ENCODE results near the gene FDCSP. TPM values are rescaled to one million over a fixed set of nuclear protein-coding genes. Genes with fewer than 3 reads are reported as not detected.

Gene FDCSP
- total and polyA plus RNA-seq, 2 of the 13 experiments (the other 11 are each of a cell fraction or from before 2014, with no cell fraction given): not detected

DNA sequence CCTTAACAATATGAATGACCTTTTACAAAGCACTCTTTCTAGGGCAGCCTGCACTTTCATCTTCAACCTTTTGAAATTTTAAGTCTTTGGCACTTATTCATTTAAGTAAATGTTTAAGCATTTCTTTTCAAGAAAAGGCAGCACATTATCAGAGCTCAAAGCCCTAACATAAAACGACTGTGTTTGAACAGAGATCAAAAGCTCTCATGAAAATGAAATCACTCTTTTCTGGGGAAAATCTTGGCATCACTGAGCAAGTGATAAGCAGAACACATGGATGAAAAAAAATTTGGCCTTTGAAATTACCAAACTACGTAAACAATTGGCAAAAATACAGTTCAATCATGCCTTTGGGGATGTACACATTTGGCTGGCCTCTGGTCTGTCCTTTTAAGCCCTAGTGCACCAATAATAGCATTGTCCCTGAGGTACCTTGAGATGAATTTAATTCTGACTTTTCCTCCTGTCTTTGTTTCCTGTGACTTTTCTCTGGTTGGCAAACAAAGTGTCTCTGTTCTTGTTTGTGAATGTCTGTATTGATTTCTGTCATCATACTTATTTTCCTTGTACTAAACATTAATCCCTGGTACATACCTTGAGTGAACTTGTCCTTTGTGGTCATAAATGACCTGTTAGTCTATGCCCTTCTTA is 43.3 kb upstream of the FDCSP start (continued):
- TF ChIP-seq, protein P1, sequence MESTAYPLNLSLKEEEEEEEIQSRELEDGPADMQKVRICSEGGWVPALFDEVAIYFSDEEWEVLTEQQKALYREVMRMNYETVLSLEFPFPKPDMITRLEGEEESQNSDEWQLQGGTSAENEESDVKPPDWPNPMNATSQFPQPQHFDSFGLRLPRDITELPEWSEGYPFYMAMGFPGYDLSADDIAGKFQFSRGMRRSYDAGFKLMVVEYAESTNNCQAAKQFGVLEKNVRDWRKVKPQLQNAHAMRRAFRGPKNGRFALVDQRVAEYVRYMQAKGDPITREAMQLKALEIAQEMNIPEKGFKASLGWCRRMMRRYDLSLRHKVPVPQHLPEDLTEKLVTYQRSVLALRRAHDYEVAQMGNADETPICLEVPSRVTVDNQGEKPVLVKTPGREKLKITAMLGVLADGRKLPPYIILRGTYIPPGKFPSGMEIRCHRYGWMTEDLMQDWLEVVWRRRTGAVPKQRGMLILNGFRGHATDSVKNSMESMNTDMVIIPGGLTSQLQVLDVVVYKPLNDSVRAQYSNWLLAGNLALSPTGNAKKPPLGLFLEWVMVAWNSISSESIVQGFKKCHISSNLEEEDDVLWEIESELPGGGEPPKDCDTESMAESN (CRISPR knock-in tag; conservative IDR thresholded peaks at IDR 0.05): peak; percentile 46; the same call in 1 of the 2 replicates
- TF ChIP-seq POLR2AphosphoS2 (IDR thresholded peaks at IDR 0.05; ENCODE audit: low read depth, low read length): no peak
- TF ChIP-seq ZNF33B (CRISPR knock-in tag; IDR thresholded peaks at IDR 0.05): no peak
- no peak for TF ChIP-seq ZNF780A (CRISPR knock-in tag; IDR thresholded peaks at IDR 0.05)
- TF ChIP-seq SMAD9 (CRISPR knock-in tag; IDR thresholded peaks at IDR 0.05): no peak
- TF ChIP-seq TEAD3 (CRISPR knock-in tag; optimal IDR thresholded peaks at IDR 0.05; ENCODE audit: borderline replicate concordance): peak; percentile 86
- no peak for TF ChIP-seq CHCHD3 (CRISPR knock-in tag; IDR thresholded peaks at IDR 0.05)
- TF ChIP-seq SALL2 (CRISPR knock-in tag; IDR thresholded peaks at IDR 0.05): no peak
- TF ChIP-seq, protein P2, sequence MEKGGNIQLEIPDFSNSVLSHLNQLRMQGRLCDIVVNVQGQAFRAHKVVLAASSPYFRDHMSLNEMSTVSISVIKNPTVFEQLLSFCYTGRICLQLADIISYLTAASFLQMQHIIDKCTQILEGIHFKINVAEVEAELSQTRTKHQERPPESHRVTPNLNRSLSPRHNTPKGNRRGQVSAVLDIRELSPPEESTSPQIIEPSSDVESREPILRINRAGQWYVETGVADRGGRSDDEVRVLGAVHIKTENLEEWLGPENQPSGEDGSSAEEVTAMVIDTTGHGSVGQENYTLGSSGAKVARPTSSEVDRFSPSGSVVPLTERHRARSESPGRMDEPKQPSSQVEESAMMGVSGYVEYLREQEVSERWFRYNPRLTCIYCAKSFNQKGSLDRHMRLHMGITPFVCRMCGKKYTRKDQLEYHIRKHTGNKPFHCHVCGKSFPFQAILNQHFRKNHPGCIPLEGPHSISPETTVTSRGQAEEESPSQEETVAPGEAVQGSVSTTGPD (CRISPR knock-in tag; IDR thresholded peaks at IDR 0.05): peak; percentile 91
- no peak for TF ChIP-seq ZNF205 (CRISPR knock-in tag; IDR thresholded peaks at IDR 0.05)
- TF ChIP-seq RELA (CRISPR knock-in tag; IDR thresholded peaks at IDR 0.05): no peak
- TF ChIP-seq, protein P3, sequence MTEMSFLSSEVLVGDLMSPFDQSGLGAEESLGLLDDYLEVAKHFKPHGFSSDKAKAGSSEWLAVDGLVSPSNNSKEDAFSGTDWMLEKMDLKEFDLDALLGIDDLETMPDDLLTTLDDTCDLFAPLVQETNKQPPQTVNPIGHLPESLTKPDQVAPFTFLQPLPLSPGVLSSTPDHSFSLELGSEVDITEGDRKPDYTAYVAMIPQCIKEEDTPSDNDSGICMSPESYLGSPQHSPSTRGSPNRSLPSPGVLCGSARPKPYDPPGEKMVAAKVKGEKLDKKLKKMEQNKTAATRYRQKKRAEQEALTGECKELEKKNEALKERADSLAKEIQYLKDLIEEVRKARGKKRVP (CRISPR knock-in tag; IDR thresholded peaks at IDR 0.05): peak in 1 of 2 experiments; percentile 81; a peak in 2 of 4 replicates
- TF ChIP-seq, protein P4, sequence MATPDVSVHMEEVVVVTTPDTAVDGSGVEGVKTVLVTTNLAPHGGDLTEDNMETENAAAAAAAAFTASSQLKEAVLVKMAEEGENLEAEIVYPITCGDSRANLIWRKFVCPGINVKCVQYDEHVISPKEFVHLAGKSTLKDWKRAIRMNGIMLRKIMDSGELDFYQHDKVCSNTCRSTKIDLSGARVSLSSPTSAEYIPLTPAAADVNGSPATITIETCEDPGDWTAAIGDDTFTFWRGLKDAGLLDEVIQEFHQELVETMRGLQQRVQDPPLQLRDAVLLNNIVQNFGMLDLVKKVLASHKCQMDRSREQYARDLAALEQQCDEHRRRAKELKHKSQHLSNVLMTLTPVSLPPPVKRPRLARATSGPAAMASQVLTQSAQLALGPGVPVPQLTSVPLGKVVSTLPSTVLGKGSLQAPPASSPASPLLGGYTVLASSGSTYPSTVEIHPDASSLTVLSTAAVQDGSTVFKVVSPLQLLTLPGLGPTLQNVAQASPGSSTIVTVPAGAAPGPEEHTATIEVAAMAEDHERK (CRISPR knock-in tag; IDR thresholded peaks at IDR 0.05; ENCODE audit: low read depth): no peak
- TF ChIP-seq ZNF879 (CRISPR knock-in tag; IDR thresholded peaks at IDR 0.05): no peak
- TF ChIP-seq MAFG (CRISPR knock-in tag; IDR thresholded peaks at IDR 0.05): no peak
- no peak for TF ChIP-seq ATM (IDR thresholded peaks at IDR 0.05; ENCODE audit: borderline replicate concordance)
- no peak for TF ChIP-seq ZNF180 (CRISPR knock-in tag; IDR thresholded peaks at IDR 0.05; ENCODE audit: borderline replicate concordance, low read depth)
- 0 out of 2 replicates have a peak, but pooled peaks have one; percentile 62 for TF ChIP-seq ZNF569 (CRISPR knock-in tag; IDR thresholded peaks at IDR 0.05; ENCODE audit: borderline replicate concordance)
- TF ChIP-seq FOXK1 (CRISPR knock-in tag; IDR thresholded peaks at IDR 0.05; ENCODE audit: borderline replicate concordance, low read depth): peak; percentile 58; the same call in 1 of the 2 replicates
- no peak for TF ChIP-seq ZNF20 (CRISPR knock-in tag; IDR thresholded peaks at IDR 0.05)
- no peak for TF ChIP-seq ZNF124 (CRISPR knock-in tag; IDR thresholded peaks at IDR 0.05)
- TF ChIP-seq, protein P5, sequence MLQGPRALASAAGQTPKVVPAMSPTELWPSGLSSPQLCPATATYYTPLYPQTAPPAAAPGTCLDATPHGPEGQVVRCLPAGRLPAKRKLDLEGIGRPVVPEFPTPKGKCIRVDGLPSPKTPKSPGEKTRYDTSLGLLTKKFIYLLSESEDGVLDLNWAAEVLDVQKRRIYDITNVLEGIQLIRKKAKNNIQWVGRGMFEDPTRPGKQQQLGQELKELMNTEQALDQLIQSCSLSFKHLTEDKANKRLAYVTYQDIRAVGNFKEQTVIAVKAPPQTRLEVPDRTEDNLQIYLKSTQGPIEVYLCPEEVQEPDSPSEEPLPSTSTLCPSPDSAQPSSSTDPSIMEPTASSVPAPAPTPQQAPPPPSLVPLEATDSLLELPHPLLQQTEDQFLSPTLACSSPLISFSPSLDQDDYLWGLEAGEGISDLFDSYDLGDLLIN (CRISPR knock-in tag; IDR thresholded peaks at IDR 0.05; ENCODE audit: borderline replicate concordance): no peak
- TF ChIP-seq MAFK (conservative IDR thresholded peaks at IDR 0.05 in 1 of 2, IDR thresholded peaks at IDR 0.05 in 1 of 2; ENCODE audit: low read length in 2 of 2): no peak
- no peak for TF ChIP-seq SETDB1 (CRISPR knock-in tag; IDR thresholded peaks at IDR 0.05; ENCODE audit: borderline replicate concordance)

All from HepG2 (cell line).